MCF 10A (cell line): ENCODE data around the gene CCNA2. TPM values are rescaled to one million over a fixed set of nuclear protein-coding genes. Genes with fewer than 3 reads are reported as not detected.

ENCODE experiments used
- BruUV-seq: library from RNA; stranded (reverse); fragments of 400-500 nt; replicated peaks from 2 replicates; lab custom pipeline; 2021; lab: Mats Ljungman, UMichigan
- CTCF ChIA-PET: fragments of 300-600 bp; sonication (Branson Sonifier 250); formaldehyde crosslinking; extraction: SDS; loops from one replicate; lab custom pipeline; 2021; ENCODE audit warnings: antibody characterized with exemption, inconsistent platforms; lab: Yijun Ruan, JAX
- POLR2A ChIA-PET: fragments of 300-600, 350-650 bp; sonication (Branson Sonifier 250); formaldehyde crosslinking; extraction: SDS; loops from one replicate; lab custom pipeline; 2020; ENCODE audit warnings: antibody characterized with exemption, inconsistent platforms; lab: Yijun Ruan, JAX
- DNase-seq: peaks from one replicate; pipeline ENCODE4 v3.0.0-alpha.2; 2018; ENCODE audit not compliant: unreplicated experiment
- H3K27ac Mint-ChIP-seq: one replicate; pipeline ENCODE4 v1.8.0; 2022; ENCODE audit warnings: mild to moderate bottlenecking, low read depth, mixed read lengths; ENCODE audit not compliant: unreplicated experiment
- H3K27me3 Mint-ChIP-seq: one replicate; pipeline ENCODE4 v1.8.0; 2022; ENCODE audit warnings: mixed read lengths; ENCODE audit not compliant: insufficient read depth, unreplicated experiment
- H3K36me3 Mint-ChIP-seq: one replicate; pipeline ENCODE4 v1.8.0; 2022; ENCODE audit warnings: mild to moderate bottlenecking, moderate library complexity, mixed read lengths; ENCODE audit not compliant: insufficient read depth, unreplicated experiment
- H3K4me1 Mint-ChIP-seq: one replicate; pipeline ENCODE4 v1.8.0; 2022; ENCODE audit warnings: mixed read lengths; ENCODE audit not compliant: insufficient read depth, unreplicated experiment
- H3K4me3 Mint-ChIP-seq: one replicate; pipeline ENCODE4 v1.8.0; 2022; ENCODE audit warnings: mild to moderate bottlenecking, moderate library complexity, mixed read lengths; ENCODE audit not compliant: unreplicated experiment
- H3K9me3 Mint-ChIP-seq: one replicate; pipeline ENCODE4 v1.8.0; 2022; ENCODE audit warnings: mixed read lengths; ENCODE audit not compliant: unreplicated experiment
- intact Hi-C: fragments of 100-400 bp; cut with micrococcal nuclease; formaldehyde crosslinking; loops from 2 replicates; pipeline ENCODE4 v1.14.1; 2022
- total RNA-seq: library from RNA; stranded (reverse); gene quantifications from 2 replicates; pipeline ENCODE4 v1.2.3, GENCODE V29; 2022
- TF ChIP-seq, protein P1 (sequence below): fragments of 200-600 bp; IDR thresholded peaks from one replicate; pipeline ENCODE4 v1.8.0; 2022; ENCODE audit warnings: antibody characterized with exemption, mild to moderate bottlenecking; ENCODE audit not compliant: unreplicated experiment

The CCNA2 gene
- total RNA-seq, 1 experiment from 2014 or later: 22.0 TPM

DNA sequence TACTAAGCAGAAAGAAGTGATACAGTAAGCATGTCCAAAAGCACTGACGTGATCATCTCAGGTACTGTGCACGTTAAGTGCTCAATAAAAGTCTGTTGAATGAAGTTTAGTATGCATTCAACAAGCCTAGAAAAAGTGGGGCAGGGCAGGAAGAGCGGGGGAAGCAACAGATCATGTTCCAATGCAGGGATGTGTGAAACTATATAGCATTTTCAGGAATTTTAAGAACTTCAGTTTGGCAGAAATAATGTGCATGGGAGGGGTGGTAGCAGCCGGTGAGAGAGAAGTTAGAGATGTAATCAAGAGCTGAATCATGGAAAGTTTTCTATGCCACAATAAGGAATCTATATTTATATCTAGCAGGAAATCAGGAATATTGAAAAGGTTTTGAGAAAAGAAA, 19.2 kb upstream of the CCNA2 start:
- no peaks in the 10 kb centered on the region for H3K27me3 Mint-ChIP-seq
- no peak for DNase-seq
- no peak overlapping the region for H3K4me3 Mint-ChIP-seq
- intact Hi-C loops: no loop called here
- peaks cover 76% of the 10 kb centered on the region for H3K36me3 Mint-ChIP-seq
- POLR2A ChIA-PET: no interaction called here
- BruUV-seq: no TSS peak
- CTCF ChIA-PET: no interaction called here
- TF ChIP-seq, protein P1, sequence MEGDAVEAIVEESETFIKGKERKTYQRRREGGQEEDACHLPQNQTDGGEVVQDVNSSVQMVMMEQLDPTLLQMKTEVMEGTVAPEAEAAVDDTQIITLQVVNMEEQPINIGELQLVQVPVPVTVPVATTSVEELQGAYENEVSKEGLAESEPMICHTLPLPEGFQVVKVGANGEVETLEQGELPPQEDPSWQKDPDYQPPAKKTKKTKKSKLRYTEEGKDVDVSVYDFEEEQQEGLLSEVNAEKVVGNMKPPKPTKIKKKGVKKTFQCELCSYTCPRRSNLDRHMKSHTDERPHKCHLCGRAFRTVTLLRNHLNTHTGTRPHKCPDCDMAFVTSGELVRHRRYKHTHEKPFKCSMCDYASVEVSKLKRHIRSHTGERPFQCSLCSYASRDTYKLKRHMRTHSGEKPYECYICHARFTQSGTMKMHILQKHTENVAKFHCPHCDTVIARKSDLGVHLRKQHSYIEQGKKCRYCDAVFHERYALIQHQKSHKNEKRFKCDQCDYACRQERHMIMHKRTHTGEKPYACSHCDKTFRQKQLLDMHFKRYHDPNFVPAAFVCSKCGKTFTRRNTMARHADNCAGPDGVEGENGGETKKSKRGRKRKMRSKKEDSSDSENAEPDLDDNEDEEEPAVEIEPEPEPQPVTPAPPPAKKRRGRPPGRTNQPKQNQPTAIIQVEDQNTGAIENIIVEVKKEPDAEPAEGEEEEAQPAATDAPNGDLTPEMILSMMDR: no peak
- H3K27ac Mint-ChIP-seq: no peak overlapping the region
- no peaks in the 10 kb centered on the region for H3K9me3 Mint-ChIP-seq
- no peaks in the 10 kb centered on the region for H3K4me1 Mint-ChIP-seq

DNA sequence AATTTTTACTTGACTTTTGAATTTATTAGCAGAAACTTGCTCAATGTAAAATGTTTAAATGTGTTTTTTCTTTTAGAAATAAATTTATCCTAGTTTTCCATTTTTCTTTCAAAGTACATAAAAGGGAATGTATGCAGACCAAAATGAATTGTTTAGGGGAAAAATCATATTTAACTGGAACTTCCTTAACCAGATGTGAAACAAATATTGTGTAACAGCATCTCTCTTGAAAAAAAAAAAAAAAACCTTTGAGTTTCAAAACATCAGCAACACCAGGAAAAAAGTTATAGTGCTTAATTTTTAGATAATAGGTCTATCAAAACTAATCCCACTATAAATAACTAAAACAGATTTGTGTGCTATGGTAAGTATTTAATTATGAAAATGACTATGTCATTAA, 14.5 kb upstream of the CCNA2 start:
- H3K27ac Mint-ChIP-seq: no peak overlapping the region
- H3K4me3 Mint-ChIP-seq: no peak overlapping the region
- H3K36me3 Mint-ChIP-seq: peaks cover 69% of the 10 kb centered on the region
- H3K9me3 Mint-ChIP-seq: no peaks in the 10 kb centered on the region
- H3K27me3 Mint-ChIP-seq: no peaks in the 10 kb centered on the region
- TF ChIP-seq, protein P1: no peak
- intact Hi-C loops: no loop called here
- ChIA-PET POLR2A (interaction anchor here (0.6 to 1.6 kb wide), 2 partner anchors 12 to 135 kb away, joined by 3 to 5 read pairs; no protein-coding TSS in a partner anchor), CTCF (no interaction called here)
- DNase-seq: no peak
- no peaks in the 10 kb centered on the region for H3K4me1 Mint-ChIP-seq
- BruUV-seq: no TSS peak

DNA sequence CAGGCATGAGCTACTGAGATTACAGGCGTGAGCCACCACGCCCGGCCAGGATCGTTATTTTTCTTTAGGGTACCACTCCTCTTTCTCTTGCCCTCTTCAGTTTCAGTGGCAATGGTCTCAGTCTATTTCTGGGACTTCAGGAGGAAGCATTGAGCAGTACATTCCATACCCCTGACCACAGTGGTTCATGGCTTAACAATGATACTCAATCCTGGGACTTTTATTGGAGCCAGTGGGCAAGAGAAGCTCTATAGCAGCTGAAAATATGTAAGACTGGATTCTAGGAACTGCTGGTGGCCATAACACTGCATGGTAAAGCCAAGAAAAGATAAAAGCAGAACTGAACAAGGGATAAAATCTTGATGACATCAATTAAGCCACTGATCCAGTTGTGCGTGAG, 5.8 kb upstream of the CCNA2 start:
- DNase-seq: no peak
- TF ChIP-seq, protein P1: no peak
- ChIA-PET POLR2A (interaction anchor here (1.0 to 1.5 kb wide), 3 partner anchors 28 to 322 kb away, joined by 3 to 6 read pairs (median 5); partner anchors contain the start of genes BBS7, BLTP1 and EXOSC9), CTCF (interaction anchor here (0.7 to 1.7 kb wide), 2 partner anchors 24 to 748 kb away, joined by 3 to 4 read pairs; no protein-coding TSS in a partner anchor)
- Mint-ChIP-seq H3K36me3 (peaks cover 43% of the 10 kb centered on the region), H3K4me1 (no peaks in the 10 kb centered on the region), H3K27ac (no peak overlapping the region), H3K4me3 (no peak overlapping the region), H3K27me3 (no peaks in the 10 kb centered on the region), H3K9me3 (no peaks in the 10 kb centered on the region)
- BruUV-seq: no TSS peak
- intact Hi-C loops: no loop called here

DNA sequence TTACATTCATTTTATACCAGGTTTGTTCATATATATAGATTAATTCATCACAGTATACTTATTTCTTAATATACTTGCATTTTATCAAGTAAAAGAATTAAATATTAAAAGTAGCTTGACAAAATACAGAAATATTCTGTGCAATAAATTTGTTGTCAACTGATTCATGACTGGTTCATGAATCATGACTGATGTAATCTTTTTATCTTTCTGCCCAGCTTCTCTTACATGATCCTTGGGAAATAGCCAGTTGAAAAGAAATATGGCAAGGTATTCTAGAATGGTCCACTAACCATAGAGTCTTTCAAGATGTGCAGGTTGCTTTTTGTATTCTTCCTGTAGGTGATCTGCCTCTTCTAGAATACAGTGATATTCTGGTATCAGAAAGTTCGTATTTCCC, 4.2 kb upstream of the CCNA2 start:
- DNase-seq: peak; percentile 48
- Mint-ChIP-seq H3K4me3 (no peak overlapping the region), H3K36me3 (peaks cover 38% of the 10 kb centered on the region), H3K27ac (no peak overlapping the region), H3K9me3 (no peaks in the 10 kb centered on the region), H3K4me1 (no peaks in the 10 kb centered on the region), H3K27me3 (no peaks in the 10 kb centered on the region)
- CTCF ChIA-PET: interaction anchor here (0.6 kb wide), 2 partner anchors 162 to 457 kb away, joined by 3 to 4 read pairs; no protein-coding TSS in a partner anchor
- intact Hi-C loops: no loop called here
- BruUV-seq: no TSS peak
- POLR2A ChIA-PET: interaction anchor here (0.6 to 2.5 kb wide), 3 partner anchors 21 to 885 kb away, joined by 3 to 19 read pairs (median 4); partner anchors contain the start of gene BBS7
- TF ChIP-seq, protein P1: no peak
